NB4 (cell line): Measurements from ENCODE around the gene ITGA1.

Experiments
- DNase-seq: peaks from one replicate; pipeline ENCODE4 v3.0.0; 2010; ENCODE audit warnings: low read depth
- H3K4me3 ChIP-seq: one replicate; pipeline ENCODE4 v1.5.1; 2011; ENCODE audit warnings: mild to moderate bottlenecking, low read depth, low read length, moderate library complexity
- CTCF ChIP-seq: IDR thresholded peaks from one replicate; pipeline ENCODE4 v1.5.1; 2012; ENCODE audit warnings: low read depth, low read length
- MAX ChIP-seq: IDR thresholded peaks from 2 replicates; pipeline ENCODE4 v1.6.1; 2011; ENCODE audit warnings: low read depth, low read length
- MYC ChIP-seq: IDR thresholded peaks from 2 replicates; pipeline ENCODE4 v1.6.1; 2011; ENCODE audit warnings: low read depth, low read length
- POLR2A ChIP-seq: IDR thresholded peaks from 2 replicates; pipeline ENCODE4 v1.6.1; 2011; ENCODE audit warnings: mild to moderate bottlenecking; ENCODE audit not compliant: insufficient read length; ENCODE audit errors: extremely low read depth

The ITGA1 gene

GRCh38 chr5:52853650-52854049, 65.9 kb downstream of the ITGA1 start:
- TF ChIP-seq POLR2A, result no peak
- no peak for TF ChIP-seq CTCF
- no peak for TF ChIP-seq MAX
- TF ChIP-seq MYC, result no peak
- no peak for DNase-seq
- H3K4me3 ChIP-seq, result no peak overlapping the region

- TF ChIP-seq POLR2A (no peak), MYC (no peak), MAX (no peak), CTCF (no peak)
Observed at GRCh38 chr5:52854301-52854700, 66.6 kb downstream of the ITGA1 start.

GRCh38 chr5:52854949-52855348, 67.2 kb downstream of the ITGA1 start:
- H3K4me3 ChIP-seq, result no peak overlapping the region
- TF ChIP-seq MAX (no peak), CTCF (no peak), MYC (no peak), POLR2A (no peak)
- DNase-seq, result no peak

More at GRCh38 chr5:52854301-52854700, 66.6 kb downstream of the ITGA1 start:
- no peak for DNase-seq
- H3K4me3 ChIP-seq, result no peak overlapping the region

GRCh38 chr5:52856564-52856963, 68.8 kb downstream of the ITGA1 start:
- no peak overlapping the region for H3K4me3 ChIP-seq
- TF ChIP-seq CTCF (no peak), MYC (no peak), MAX (no peak), POLR2A (no peak)
- DNase-seq, result peak; percentile 2

GRCh38 chr5:52859628-52860027, 71.9 kb downstream of the ITGA1 start:
- no peak for DNase-seq
- TF ChIP-seq MAX, result no peak
- no peak for TF ChIP-seq CTCF
- no peak for TF ChIP-seq POLR2A
- TF ChIP-seq MYC, result no peak
- no peak overlapping the region for H3K4me3 ChIP-seq

- no peak for TF ChIP-seq MAX
- TF ChIP-seq CTCF, result no peak
- TF ChIP-seq POLR2A, result no peak
- no peak for TF ChIP-seq MYC
- no peak for DNase-seq
- no peak overlapping the region for H3K4me3 ChIP-seq
Observed at GRCh38 chr5:52861368-52861767, 73.7 kb downstream of the ITGA1 start.
